GM21367 (cell line): Measurements from ENCODE around the gene OR52B6.
"Not testable (repeated sequence)": the region's sequence is repeated elsewhere in the genome, so short reads cannot be mapped to it uniquely, and the experiment has no call there.

ENCODE experiments used
- ATAC-seq: cut with Tn5 transposase; IDR thresholded peaks from one replicate; pipeline ENCODE4 v1.9.1; 2021; ENCODE audit not compliant: unreplicated experiment

OR52B6 gene, protein sequence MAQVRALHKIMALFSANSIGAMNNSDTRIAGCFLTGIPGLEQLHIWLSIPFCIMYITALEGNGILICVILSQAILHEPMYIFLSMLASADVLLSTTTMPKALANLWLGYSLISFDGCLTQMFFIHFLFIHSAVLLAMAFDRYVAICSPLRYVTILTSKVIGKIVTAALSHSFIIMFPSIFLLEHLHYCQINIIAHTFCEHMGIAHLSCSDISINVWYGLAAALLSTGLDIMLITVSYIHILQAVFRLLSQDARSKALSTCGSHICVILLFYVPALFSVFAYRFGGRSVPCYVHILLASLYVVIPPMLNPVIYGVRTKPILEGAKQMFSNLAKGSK

DNA sequence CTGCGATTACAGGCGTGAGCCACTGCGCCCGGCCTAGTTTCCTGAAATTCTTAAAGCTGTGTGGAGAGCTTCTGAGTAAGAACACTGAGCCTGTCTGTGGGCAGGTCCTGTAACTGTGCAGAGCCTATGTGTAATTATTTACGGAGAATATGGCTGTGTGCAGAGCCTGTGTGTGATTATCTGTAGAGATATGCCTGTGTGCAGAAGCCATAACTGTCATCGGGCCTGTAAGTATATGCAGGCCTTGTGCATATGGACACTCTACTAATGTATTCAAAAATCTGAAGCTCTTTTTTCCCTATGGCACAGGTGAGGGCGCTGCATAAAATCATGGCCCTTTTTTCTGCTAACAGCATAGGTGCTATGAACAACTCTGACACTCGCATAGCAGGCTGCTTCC lies at the start of gene OR52B6:
OR52B6 (plus strand) TSS at position 301 of the 400 bp plus-strand sequence; CDS start at position 301, 0 bp downstream.
- no peak for ATAC-seq

DNA sequence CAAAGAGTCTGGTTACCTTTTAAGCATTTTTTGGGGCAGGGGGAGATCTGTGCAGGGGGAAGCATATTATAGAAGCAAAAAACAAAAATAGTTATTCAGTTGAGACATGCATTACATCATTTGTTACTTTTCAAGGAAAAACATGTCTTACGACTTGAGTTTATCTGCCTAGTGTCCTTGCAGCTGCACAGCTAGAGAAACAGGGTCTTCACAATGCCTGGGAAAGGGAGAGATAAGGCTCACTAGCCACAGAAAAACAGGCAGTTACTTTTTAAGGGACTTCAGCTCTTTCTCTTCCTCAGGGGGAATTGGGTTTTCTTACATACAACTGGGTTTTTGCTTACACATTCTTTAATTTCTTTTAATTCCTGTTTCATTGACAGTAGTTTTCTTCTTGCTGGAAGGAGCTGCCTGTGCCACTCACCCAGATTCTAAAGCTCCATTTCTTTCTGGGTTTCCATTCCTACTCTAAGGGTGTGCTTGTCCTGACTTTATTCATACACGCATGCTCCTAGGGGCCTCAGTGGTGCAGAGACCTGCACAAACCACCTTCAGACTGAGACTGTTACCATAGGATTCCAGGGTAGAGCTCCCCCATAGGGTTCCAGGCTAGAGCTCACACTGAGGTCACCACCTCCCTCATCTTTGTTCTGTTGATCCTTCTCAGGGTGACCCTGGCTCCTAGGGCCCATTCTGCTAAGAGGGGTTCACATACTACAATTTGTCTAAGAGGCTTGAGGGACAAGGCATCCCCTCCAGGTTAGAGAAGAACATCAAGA lies 49.4 kb upstream of the OR52B6 start:
- ATAC-seq = no peak

DNA sequence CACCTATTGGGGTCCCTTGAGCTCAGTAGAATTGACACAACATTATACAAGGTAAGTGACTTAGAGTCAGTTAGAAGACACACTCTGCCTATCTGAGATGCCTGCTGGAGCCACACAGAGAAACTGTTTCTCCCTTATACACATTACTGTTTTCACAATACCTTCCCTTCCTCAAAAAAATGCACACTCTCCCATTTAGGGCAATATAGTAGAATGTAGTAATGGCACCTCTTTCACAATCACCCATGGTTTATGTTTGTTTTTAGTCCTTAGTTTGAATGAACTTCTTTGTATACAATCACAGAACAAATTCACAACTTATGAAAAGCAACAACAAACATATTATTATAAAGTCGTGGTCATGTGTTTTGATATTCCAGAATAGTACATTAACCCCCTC lies 46.6 kb upstream of the OR52B6 start:
- ATAC-seq = no peak

DNA sequence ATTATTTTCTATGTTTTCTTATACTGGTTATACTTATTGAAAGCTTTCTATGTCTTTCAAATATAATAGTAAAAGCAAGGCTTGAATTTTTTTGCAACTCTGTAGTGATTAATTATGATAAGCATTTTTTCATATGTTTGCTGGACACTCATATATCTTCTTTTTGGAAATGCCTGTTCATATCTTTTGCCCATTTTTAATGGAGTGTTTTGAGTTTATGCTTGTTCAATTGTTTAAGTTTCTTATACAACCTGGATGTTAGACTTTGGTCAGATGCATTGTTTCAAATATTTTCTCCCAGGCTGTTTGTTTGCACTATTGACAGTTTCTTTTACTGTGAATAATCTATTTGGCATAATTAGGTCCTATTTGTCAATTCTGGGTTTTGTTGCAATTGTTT lies 44.2 kb upstream of the OR52B6 start:
- no peak for ATAC-seq

DNA sequence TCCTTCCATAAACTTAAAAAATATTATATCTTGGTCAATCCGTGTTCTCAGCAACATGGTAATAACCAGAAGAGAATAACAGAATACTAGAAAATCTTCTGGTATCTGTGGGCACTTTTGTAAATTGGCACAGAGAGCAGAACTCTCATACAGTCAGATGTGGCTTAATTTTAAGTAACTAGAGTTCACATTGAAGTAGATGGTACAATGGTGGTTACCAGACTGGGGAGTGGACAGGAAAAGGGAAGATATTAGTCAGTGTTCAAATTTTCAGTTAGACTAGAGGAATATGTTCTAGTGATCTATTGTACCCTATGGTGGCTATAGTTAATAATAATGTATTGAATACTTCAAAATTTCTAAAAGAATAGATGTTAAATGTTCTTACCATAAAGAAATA lies 39.2 kb upstream of the OR52B6 start:
- ATAC-seq = no peak

DNA sequence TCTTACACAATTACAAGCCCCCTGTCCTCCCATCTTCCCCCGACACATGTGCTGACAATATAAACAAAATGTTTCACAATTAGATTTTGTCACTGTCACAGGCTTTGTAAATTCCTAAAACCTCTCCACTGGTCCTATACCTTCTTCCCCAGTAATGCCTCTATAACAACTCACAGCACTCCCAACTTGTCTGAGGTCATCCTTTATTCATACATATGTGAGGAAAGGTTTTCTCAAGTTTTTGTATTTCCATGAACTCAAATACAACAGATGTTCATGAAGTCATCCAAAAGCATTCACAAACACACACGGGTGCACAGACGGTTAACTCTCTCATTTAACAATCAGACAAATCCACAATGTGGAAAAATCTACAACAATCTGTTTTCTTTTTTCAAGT lies 34.2 kb upstream of the OR52B6 start:
- no peak for ATAC-seq

DNA sequence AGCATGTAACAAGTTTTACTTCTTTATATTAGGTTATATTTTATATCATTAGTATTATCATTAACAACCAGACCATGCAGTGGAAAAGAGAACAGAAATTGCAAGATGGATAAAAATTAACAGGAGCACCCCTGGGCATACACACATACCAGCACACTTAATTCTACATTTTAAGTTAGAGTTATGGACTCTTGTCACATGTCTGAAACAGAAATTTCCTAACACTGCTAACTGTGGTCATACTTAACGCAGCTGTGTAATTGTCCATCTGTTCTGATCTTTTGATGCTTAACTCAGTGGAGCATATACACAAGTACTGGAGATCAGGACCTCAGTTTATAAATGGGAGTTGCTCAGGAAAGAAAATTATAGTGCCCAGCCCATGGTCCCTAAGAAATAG lies 32.7 kb upstream of the OR52B6 start:
- no peak for ATAC-seq

DNA sequence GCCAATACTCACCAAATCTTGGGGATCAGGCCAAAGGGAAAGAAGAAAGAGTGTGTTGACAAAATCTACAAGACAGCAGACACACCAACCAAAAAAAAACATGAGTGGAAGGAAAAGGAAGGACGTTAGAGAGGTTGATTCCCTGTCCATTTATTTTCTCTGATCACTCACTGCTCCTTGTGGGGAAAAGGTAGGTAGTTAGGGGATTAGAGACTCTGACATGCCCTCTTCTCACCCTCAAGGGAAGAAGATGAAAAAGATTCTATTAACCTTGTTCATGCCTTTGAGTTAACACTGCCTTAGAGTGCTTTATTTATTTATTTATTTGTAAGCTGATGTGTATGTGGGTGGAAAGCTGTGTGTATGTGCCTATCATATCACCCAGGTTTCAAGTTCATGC lies 32.2 kb upstream of the OR52B6 start, which contains the start of gene OR52H1:
OR52H1 (minus strand) TSS at position 101 of the 400 bp plus-strand sequence. CDS start 3,035 bp downstream, outside the sequence.
- no peak for ATAC-seq

DNA sequence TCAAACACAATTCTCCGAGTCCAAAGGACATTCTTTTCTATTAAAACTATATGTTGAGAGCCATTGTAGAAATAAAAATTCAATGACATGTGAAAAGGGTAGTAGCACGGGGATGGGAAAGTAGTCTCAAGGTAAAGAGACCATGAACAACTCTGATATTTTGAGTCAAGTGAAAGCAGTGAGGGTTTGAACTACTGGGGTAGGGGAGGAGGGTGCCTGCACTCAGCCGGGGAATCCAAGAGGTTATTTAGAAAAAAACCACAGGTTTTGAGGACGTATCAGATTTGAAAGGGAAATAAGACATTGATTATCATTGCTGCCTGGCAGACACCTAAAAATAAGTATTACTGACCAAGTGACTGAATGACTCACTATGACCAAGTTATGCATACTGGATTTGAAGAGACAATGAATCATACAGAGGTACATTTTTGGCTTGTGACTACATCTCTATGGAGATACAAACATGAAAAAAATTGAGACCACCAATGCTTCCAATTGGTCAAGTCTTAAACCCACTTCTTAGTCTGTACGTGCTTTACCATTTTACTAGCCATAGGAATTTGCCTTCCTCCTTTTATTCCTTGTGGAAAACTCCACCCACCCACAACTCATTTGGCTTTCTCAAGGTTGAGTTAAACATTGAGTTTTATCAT lies 30.1 kb upstream of the OR52B6 start:
- ATAC-seq = no peak

DNA sequence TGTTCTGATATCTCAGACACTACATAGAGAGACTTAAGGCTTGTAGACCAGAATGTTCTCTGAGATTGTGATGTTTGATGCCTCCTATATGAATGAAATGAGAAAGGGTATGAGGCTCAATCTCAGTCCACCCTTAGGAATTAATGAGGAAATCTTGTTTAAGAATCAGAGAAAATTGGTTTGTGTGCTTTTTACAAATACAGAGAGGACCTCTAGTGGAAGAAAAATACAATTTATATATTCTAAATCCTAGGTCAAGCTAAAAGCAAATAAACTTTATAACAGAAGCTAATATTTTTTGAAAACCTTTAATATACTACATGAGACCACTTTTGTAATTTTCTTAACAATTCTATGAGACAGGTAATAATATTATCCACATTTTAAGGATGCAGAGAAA lies 27.3 kb upstream of the OR52B6 start:
- no peak for ATAC-seq

DNA sequence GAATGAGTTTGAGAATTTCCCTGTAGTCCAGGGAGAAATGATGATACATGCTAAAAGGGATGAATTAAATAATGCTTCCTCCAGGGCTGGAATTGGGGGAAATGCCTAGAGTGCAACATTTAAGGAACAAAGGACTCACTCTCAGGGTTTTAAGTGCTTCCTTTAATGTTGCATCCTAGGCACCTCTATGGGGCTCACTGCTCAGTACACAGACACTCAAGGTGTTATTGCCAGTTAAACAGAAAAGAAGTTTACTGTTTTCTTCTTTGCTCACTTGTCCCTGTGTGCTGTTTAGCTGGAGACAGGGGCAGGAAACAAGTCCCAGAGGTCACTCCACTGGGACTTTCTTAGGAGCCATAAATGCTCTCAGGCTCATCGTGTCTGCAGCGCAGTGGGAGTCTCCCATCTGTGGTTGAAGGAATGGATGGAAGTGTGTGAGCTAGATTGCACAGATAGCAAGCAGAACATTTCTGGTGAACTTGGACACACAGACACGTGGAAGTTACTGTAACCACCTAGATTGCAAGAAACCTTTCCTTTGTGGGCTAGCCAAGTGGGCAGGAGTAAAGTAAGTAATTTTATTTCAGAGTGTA lies 24.0 kb upstream of the OR52B6 start:
- no peak for ATAC-seq

DNA sequence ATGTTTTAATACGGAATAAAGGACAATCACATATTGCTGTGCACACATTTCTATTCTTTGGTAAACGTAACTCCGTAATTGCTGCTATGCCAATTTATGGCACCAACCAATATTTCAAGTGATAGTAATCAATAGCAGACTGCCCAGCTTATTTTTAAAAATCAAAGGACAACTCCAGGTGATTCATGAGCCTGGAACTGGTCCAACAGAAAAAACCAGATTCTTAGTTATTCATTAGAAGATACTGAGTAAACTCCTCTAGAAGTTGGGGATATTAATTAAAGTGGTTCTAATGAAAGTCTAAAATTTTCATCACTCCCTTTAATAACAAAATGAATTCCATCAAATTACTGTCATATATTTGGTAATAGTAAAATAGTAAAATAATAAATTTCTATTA lies 22.9 kb upstream of the OR52B6 start:
- no peak for ATAC-seq

DNA sequence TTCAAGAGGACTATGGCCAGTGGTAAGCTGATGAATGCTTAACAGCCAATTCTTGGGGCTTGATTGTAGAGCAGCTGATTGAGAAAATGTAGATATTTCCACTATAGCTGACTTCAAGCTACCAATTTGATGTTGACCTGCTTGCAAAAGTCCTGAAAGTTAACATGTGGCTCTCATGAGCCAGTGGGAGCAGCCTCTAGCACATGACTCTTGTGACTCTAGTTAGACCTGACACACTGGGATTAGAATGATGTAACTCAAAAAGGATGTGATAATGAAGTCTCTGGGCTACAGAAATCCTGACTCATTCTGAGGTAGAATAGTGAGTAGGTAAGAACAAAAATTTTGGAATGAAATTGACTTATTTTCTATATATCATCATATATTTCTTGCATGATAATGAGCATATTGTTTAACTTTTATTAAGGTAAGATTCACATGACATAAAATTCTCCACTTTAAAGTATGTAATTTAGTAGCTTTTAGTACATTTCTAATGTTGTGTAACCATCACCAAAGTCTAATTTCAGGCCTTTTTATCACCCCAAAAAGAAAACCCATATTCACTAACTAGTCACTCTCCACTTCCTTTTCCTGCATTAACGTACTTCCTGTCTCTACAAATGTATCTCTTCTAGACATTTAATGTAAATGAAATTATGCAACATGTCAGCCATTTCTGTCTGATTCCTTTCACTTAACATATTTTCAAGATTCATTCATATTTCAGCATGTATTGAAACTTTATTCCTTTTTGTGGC lies 16.2 kb upstream of the OR52B6 start:
- ATAC-seq = no peak

DNA sequence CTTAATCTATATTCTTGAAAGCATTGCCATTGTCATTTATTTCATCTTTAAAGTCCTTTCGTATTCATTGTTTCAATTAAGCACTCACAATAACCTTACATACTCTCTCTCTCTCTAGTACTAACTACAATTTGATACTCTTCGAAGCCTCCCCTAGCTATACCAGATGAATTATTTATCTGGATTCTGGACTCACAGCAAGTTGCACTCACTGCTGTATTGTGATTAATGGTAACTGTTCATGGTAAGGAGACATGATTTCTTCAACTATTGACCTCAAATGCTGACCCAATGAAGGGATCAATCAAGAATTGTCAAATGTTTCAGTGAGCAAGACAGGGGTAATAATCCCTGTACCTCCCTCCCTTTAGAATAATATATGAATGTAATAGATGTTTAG lies 6.0 kb upstream of the OR52B6 start:
- ATAC-seq = no peak

DNA sequence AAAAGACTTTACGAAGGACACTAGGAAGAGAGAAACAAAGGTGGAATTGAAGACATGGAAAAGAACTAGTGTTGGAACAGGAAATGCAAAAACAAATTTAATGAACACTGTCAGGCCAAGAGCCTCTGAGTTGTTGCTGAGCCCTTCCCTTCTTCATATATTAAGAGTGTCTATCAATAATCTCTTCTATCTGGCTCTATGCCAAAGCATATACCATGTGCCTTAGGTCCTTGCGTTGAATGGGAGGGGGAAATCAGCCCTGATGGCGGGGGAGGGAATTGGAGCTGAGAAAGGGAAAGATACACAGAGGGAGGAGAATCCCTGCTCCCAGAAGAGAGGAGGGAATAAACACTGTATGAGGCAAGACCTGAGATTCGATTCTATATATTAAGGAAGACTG lies 5.5 kb upstream of the OR52B6 start:
- no peak for ATAC-seq

DNA sequence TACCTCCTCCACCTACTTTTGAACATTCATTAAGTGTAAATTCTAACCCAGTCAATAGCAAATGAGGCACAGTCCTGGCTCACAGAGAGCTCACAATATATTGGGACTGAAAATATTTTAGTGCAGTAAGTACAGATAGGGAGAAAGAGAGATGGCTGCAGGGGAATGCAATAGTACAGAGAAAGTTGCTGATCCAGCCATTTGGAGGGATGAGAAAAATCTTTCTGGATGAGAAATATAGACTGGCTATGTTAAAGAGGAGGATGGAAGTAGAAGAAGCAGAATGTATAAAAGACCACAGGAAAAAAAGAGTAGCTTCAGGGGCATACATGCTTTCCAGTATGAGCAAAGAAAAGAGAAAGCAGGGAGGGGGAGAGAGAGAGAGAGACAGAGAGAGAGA lies 3.6 kb upstream of the OR52B6 start:
- ATAC-seq = no peak

DNA sequence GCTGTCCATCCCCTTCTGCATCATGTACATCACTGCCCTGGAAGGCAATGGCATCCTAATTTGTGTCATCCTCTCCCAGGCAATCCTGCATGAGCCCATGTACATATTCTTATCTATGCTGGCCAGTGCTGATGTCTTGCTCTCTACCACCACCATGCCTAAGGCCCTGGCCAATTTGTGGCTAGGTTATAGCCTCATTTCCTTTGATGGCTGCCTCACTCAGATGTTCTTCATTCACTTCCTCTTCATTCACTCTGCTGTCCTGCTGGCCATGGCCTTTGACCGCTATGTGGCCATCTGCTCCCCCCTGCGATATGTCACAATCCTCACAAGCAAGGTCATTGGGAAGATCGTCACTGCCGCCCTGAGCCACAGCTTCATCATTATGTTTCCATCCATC lies 337 bp downstream of the OR52B6 start:
- no peak for ATAC-seq

DNA sequence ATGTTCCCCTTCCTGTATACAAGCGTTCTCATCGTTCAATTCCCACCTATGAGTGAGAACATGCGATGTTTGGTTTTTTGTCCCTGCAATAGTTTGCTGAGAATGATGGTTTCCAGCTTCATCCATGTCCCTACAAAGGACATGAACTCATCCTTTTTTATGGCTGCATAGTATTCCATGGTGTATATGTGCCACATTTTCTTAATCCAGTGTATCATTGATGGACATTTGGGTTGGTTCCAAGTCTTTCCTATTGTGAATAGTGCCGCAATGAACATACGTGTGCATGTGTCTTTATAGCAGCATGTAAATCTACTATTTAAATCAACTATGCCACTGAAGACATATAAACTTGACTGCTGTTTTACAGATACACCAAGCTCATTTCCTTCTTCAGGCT lies 3.8 kb downstream of the OR52B6 start:
- ATAC-seq = not testable (repeated sequence)

DNA sequence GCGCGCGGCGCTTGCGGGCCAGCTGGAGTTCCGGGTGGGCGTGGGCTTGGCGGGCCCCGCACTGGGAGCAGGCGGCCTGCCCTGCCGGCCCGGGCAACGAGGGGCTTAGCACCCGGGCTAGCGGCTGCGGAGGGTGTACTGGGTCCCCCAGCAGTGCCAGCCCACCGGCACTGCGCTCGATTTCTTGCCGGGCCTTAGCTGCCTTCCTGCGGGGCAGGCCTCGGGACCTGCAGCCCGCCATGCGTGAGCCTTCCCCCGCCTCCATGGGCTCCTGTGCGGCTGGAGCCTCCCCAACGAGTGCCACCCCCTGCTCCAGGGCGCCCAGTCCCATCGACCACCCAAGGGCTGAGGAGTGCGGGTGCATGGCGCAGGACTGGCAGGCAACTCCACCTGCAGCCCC lies 9.2 kb downstream of the OR52B6 start:
- ATAC-seq = not testable (repeated sequence)

DNA sequence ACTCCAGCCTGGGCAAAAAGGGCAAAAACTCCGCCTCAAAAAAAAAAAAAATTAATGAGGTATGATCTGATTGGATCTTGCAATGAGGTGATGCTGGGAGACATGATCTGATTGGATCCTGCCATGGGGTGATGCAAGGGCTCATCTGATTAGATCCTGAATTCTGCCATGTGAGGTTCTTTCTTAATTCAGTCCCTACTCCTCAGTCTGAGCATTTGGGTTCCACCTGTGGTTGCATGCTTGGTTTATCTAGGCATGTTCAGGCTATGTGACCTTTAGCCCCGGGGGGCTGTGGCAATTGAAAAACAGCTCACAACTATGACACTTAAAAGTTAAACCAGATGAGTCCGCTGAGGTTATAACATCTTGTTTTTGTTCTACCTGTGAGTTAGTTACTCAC lies 10.9 kb downstream of the OR52B6 start:
- no peak for ATAC-seq

DNA sequence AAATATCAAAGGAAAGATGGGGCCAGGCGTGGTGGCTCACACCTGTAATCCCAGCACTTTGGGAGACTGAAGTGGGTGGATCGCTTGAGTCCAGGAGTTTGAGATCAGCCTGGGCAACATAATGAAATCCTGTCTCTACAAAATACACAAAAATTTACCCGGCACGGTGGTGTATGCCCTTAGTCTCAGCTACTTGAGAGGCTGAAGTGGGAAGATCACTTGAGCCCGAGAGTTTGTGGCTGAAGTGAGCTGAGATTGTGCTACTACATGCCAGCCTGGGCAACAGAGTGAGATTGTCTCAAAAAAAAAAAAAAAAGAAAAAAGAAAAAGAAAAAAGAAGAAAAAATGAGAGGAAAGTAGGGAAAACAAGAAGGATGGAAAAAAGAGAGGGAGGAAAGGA lies 11.9 kb downstream of the OR52B6 start:
- ATAC-seq = no peak
